GM12878 (cell line): Measurements from ENCODE around the gene NHERF2. TPM values are rescaled to one million over a fixed set of nuclear protein-coding genes. Genes with fewer than 3 reads are reported as not detected.

Experiments
- ATAC-seq: fragments of 200-7000 bp; cut with Tn5 transposase; 3 replicates; pipeline ENCODE4 v1.9.1; 2020; ENCODE audit warnings: mild to moderate bottlenecking, moderate library complexity
- BruUV-seq: library from RNA; stranded (reverse); fragments of 400-500 nt; replicated peaks from 2 replicates; lab custom pipeline; 2021; lab: Mats Ljungman, UMichigan
- CTCF ChIA-PET: fragments of 300-600 bp; sonication (Branson Sonifier 250); formaldehyde crosslinking; extraction: SDS; loops from one replicate; lab custom pipeline; 2021; ENCODE audit warnings: inconsistent platforms; lab: Yijun Ruan, JAX
- POLR2A ChIA-PET: fragments of 350-600 bp; formaldehyde crosslinking; extraction: SDS; loops from one replicate; lab custom pipeline; 2021; ENCODE audit warnings: inconsistent platforms; lab: Charles Lee
- RAD21 ChIA-PET: fragments of 300-600 bp; sonication (Branson Sonifier 250); formaldehyde crosslinking; loops from one replicate; lab custom pipeline; 2023; ENCODE audit warnings: antibody characterized with exemption; ENCODE audit not compliant: unreplicated experiment; lab: Charles Lee
- SMC1A ChIA-PET: fragments of 300-600 bp; sonication (Branson Sonifier 250); formaldehyde crosslinking; loops from one replicate; lab custom pipeline; 2023; ENCODE audit not compliant: unreplicated experiment, uncharacterized antibody; lab: Charles Lee
- DNase-seq: peaks from one replicate; pipeline ENCODE4 v3.0.0-alpha.2; 2011; ENCODE audit warnings: low read depth, low spot score
- FAIRE-seq: peaks from 3 replicates; lab custom pipeline; 2011; peaks lifted over from hg19 to GRCh38; lab: Jason Lieb, UNC
- H2AFZ ChIP-seq: 2 replicates; pipeline ENCODE4 v1.6.0; 2011; ENCODE audit warnings: low read depth, low read length, control low read depth; ENCODE audit not compliant: control insufficient read depth
- H3K27ac ChIP-seq: 2 replicates; pipeline ENCODE4 v1.5.1; 2011; ENCODE audit warnings: control low read depth; ENCODE audit not compliant: control insufficient read depth, insufficient read depth
- H3K27me3 ChIP-seq, 2 experiments: replicated peaks in 1 of 2; 2 replicates each; pipeline versions ENCODE4 v1.6.0 to v1.6.1; 2011; ENCODE audit warnings: low read length in 1 of 2; ENCODE audit not compliant: control insufficient read depth in 2 of 2, insufficient read depth in 2 of 2
- H3K36me3 ChIP-seq, 2 experiments: 2 replicates each; pipeline ENCODE4 v1.5.1; 2011; ENCODE audit warnings: low read length in 1 of 2; ENCODE audit not compliant: control insufficient read depth in 2 of 2, insufficient read depth in 2 of 2
- H3K4me1 ChIP-seq: 2 replicates; pipeline ENCODE4 v1.6.1; 2011; ENCODE audit warnings: mild to moderate bottlenecking, low read length, moderate library complexity, mixed read lengths; ENCODE audit not compliant: control insufficient read depth, insufficient read depth
- H3K4me2 ChIP-seq: 2 replicates; pipeline ENCODE4 v1.6.0; 2011; ENCODE audit warnings: control low read depth; ENCODE audit not compliant: control insufficient read depth, insufficient read depth
- H3K4me3 ChIP-seq: fragments of 200-600 bp; sonication (generic); 2 replicates; pipeline ENCODE4 v1.5.1; 2016
- H3K79me2 ChIP-seq: 2 replicates; pipeline ENCODE4 v1.6.0; 2011; ENCODE audit warnings: low read length; ENCODE audit not compliant: control insufficient read depth, insufficient read depth
- H3K9ac ChIP-seq: 2 replicates; pipeline ENCODE4 v1.8.0; 2011; ENCODE audit warnings: low read length, control low read depth, mixed read lengths; ENCODE audit not compliant: control insufficient read depth, insufficient read depth
- H3K9me3 ChIP-seq: replicated peaks from 3 replicates; pipeline ENCODE4 v1.5.1; 2011; ENCODE audit warnings: mild to moderate bottlenecking, low read length; ENCODE audit not compliant: control insufficient read depth, insufficient read depth
- H4K20me1 ChIP-seq: 2 replicates; pipeline ENCODE4 v1.6.0; 2011; ENCODE audit not compliant: control insufficient read depth, insufficient read depth
- CREM ChIP-seq: IDR thresholded peaks from 2 replicates; pipeline ENCODE4 v1.6.1; 2014; ENCODE audit warnings: antibody characterized with exemption, low read depth
- IKZF1 ChIP-seq: fragments of 450-650 bp; conservative IDR thresholded peaks from 2 replicates; pipeline ENCODE4 v1.6.1; 2017; ENCODE audit warnings: antibody characterized with exemption, mild to moderate bottlenecking
- IKZF2 ChIP-seq, 2 experiments: fragments of 450-650 bp; IDR thresholded peaks; 2 replicates each; pipeline ENCODE4 v1.6.1; 2017; ENCODE audit warnings: mild to moderate bottlenecking in 2 of 2, moderate library complexity in 2 of 2
- NBN ChIP-seq: fragments of 450-650 bp; IDR thresholded peaks from 2 replicates; pipeline ENCODE4 v1.6.1; 2016
- NFYB ChIP-seq: IDR thresholded peaks from 2 replicates; pipeline ENCODE4 v1.6.1; 2011; ENCODE audit warnings: low read depth, mild to moderate bottlenecking, low read length, improper control_type of control experiment, moderate library complexity; ENCODE audit not compliant: insufficient read depth
- NR2C1 ChIP-seq: fragments of 450-650 bp; IDR thresholded peaks from 2 replicates; pipeline ENCODE4 v1.6.1; 2017; ENCODE audit warnings: antibody characterized with exemption, mild to moderate bottlenecking, moderate library complexity
- POU2F2 ChIP-seq: IDR thresholded peaks from 3 replicates; pipeline ENCODE4 v1.6.1; 2011; ENCODE audit warnings: low read depth, mild to moderate bottlenecking, low read length, borderline replicate concordance
- SMAD5 ChIP-seq: IDR thresholded peaks from 2 replicates; pipeline ENCODE4 v1.6.1; 2016; ENCODE audit warnings: antibody characterized with exemption, low read depth
- STAT3 ChIP-seq: IDR thresholded peaks from 2 replicates; pipeline ENCODE4 v1.6.1; 2011; ENCODE audit warnings: low read depth, low read length, improper control_type of control experiment
- TARDBP ChIP-seq: IDR thresholded peaks from 2 replicates; pipeline ENCODE4 v1.6.1; 2016; ENCODE audit warnings: borderline replicate concordance
- TCF3 ChIP-seq: IDR thresholded peaks from 2 replicates; pipeline ENCODE4 v1.6.1; 2012; ENCODE audit warnings: low read depth, mild to moderate bottlenecking, low read length, borderline replicate concordance; ENCODE audit not compliant: insufficient read depth
- ZNF384 ChIP-seq: IDR thresholded peaks from 2 replicates; pipeline ENCODE4 v1.6.1; 2012; ENCODE audit warnings: low read depth, mild to moderate bottlenecking, low read length, improper control_type of control experiment, borderline replicate concordance
- WGBS: methylation state at CpG from one replicate; pipeline ENCODE4 v1.1.6; 2016; ENCODE audit warnings: low lambda C conversion rate; ENCODE audit not compliant: insufficient replicate concordance, insufficient coverage; ENCODE audit errors: missing lambda C conversion rate; 5-methylcytosine and 5-hydroxymethylcytosine counted together
- in situ Hi-C: fragments of 300-500 bp; cut with MboI; formaldehyde crosslinking; loops from 9 replicates; pipeline ENCODE4 v1.14.3; 2018; ENCODE audit warnings: mixed read lengths
- intact Hi-C: fragments of 100-400 bp; cut with micrococcal nuclease; formaldehyde crosslinking; loops from one replicate; pipeline ENCODE4 v1.14.2; 2022; ENCODE audit not compliant: unreplicated experiment
- polyA plus RNA-seq, 11 experiments: library from polyadenylated mRNA; depleted of rRNA in 4 of 11; unstranded in 6 of 11; stranded (reverse) in 5 of 11; fragments of >200 nt; fragmentation: Nextera tagmentation in 4 of 11; fragmentation: Illumina TruSeq in 1 of 11; extraction: Ambion mirVana in 4 of 11; extraction: Trizol in 1 of 11; gene quantifications; 1 replicate in 1 of 11; 2 replicates in 10 of 11; pipeline versions ENCODE4 v1.2.1 to v1.2.3, GENCODE V29; 2011 to 2016; ENCODE audit warnings: inconsistent platforms in 2 of 11, missing spikeins in 2 of 11, low read depth in 1 of 11
- total RNA-seq, 4 experiments: library from RNA; depleted of rRNA in 3 of 4; stranded (reverse); fragments of >200 nt in 3 of 4; fragmentation: Illumina TruSeq in 1 of 4; extraction: Trizol in 1 of 4; gene quantifications; 2 replicates each; pipeline versions ENCODE4 v1.2.1 to v1.2.3, GENCODE V29; 2013 to 2021
- TF ChIP-seq, protein P1 (sequence below): IDR thresholded peaks from 2 replicates; pipeline ENCODE4 v1.6.1; 2011; ENCODE audit warnings: borderline replicate concordance, low read depth, mild to moderate bottlenecking, moderate library complexity, low read length; ENCODE audit not compliant: insufficient read depth, poor library complexity, severe bottlenecking
- TF ChIP-seq, protein P2 (sequence below): IDR thresholded peaks from 2 replicates; pipeline ENCODE4 v1.6.1; 2011; ENCODE audit warnings: low read depth, low read length, improper control_type of control experiment, borderline replicate concordance
- TF ChIP-seq, protein P3 (sequence below): fragments of 450-650 bp; IDR thresholded peaks from 2 replicates; pipeline ENCODE4 v1.6.1; 2016; ENCODE audit warnings: mild to moderate bottlenecking

Gene NHERF2
- total and polyA plus RNA-seq, 10 of the 15 experiments (the other 5 are each of a cell fraction or from before 2014, with no cell fraction given): 0.05 to 0.31 (median 0.08) TPM; not detected in 4

DNA sequence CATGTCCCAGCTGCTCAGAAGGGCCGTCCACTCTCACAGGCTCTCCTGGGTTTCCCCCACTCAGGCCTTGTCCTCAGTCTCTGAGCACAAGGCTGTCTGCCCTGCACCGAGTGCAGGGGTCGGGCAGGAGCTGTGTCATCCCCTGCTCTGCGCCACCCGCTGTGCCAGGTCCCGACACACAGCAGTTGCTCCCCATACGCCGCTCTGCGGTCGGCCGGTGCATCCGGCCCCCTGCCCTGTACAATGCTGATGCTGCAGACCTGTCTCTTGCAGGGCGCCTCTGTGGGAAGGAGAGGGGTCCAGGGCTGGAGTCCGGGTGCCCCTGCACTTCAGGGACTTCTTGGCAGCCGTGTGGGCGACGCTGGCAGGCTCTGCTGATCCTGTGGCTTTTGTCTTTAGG, 27.2 kb downstream of the NHERF2 start:
- no peak overlapping the region for H3K9ac ChIP-seq
- ChIA-PET CTCF (no interaction called here), RAD21 (no interaction called here), POLR2A (no interaction called here), SMC1A (no interaction called here)
- ATAC-seq: no peak
- no peaks in the 10 kb centered on the region for H3K4me1 ChIP-seq
- no peak overlapping the region for H2AFZ ChIP-seq
- WGBS: 91% methylated on average over 17 of the region's 17 CpGs
- H3K36me3 ChIP-seq: peaks cover 2 to 10% of the 10 kb centered on the region in 2 experiments; a peak in 2 of 4 replicates
- H4K20me1 ChIP-seq: no peaks in the 10 kb centered on the region
- H3K79me2 ChIP-seq: peaks cover under 1% of the 10 kb centered on the region; the same call in 1 of the 2 replicates
- no peak overlapping the region for H3K4me3 ChIP-seq
- no peak for TF ChIP-seq NFYB
- no peak for TF ChIP-seq TARDBP
- TF ChIP-seq, protein P1, sequence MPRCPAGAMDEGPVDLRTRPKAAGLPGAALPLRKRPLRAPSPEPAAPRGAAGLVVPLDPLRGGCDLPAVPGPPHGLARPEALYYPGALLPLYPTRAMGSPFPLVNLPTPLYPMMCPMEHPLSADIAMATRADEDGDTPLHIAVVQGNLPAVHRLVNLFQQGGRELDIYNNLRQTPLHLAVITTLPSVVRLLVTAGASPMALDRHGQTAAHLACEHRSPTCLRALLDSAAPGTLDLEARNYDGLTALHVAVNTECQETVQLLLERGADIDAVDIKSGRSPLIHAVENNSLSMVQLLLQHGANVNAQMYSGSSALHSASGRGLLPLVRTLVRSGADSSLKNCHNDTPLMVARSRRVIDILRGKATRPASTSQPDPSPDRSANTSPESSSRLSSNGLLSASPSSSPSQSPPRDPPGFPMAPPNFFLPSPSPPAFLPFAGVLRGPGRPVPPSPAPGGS: no peak
- TF ChIP-seq SMAD5: no peak
- TF ChIP-seq, protein P2, sequence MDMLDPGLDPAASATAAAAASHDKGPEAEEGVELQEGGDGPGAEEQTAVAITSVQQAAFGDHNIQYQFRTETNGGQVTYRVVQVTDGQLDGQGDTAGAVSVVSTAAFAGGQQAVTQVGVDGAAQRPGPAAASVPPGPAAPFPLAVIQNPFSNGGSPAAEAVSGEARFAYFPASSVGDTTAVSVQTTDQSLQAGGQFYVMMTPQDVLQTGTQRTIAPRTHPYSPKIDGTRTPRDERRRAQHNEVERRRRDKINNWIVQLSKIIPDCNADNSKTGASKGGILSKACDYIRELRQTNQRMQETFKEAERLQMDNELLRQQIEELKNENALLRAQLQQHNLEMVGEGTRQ: no peak
- TF ChIP-seq NBN: no peak
- TF ChIP-seq CREM: no peak
- TF ChIP-seq IKZF2 (IDR thresholded peaks at IDR 0.05): no peak
- no peak for TF ChIP-seq STAT3
- no peak for TF ChIP-seq NR2C1
- TF ChIP-seq TCF3: no peak
- TF ChIP-seq, protein P3, sequence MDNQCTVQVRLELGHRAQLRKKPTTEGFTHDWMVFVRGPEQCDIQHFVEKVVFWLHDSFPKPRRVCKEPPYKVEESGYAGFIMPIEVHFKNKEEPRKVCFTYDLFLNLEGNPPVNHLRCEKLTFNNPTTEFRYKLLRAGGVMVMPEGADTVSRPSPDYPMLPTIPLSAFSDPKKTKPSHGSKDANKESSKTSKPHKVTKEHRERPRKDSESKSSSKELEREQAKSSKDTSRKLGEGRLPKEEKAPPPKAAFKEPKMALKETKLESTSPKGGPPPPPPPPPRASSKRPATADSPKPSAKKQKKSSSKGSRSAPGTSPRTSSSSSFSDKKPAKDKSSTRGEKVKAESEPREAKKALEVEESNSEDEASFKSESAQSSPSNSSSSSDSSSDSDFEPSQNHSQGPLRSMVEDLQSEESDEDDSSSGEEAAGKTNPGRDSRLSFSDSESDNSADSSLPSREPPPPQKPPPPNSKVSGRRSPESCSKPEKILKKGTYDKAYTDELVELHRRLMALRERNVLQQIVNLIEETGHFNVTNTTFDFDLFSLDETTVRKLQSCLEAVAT: no peak
- no peak for TF ChIP-seq IKZF1
- no peak for TF ChIP-seq ZNF384
- TF ChIP-seq POU2F2: no peak
- no TSS peak for BruUV-seq
- H3K9me3 ChIP-seq: no peaks in the 10 kb centered on the region
- H3K27ac ChIP-seq: no peak overlapping the region
- no peaks in the 10 kb centered on the region for H3K27me3 ChIP-seq
- in situ Hi-C loops (no loop called here), intact Hi-C loops (no loop called here)
- DNase-seq: no peak
- FAIRE-seq: no peak
- no peak overlapping the region for H3K4me2 ChIP-seq
